Limb (tissue), 2 donors: ENCODE results near the gene TMC3.

Experiments
- DNase-seq, 2 donors: peaks; one replicate each; pipeline ENCODE4 v3.0.0-alpha.2; 2016; ENCODE audit errors: extremely low spot score in 2 of 2

TMC3 gene

DNA sequence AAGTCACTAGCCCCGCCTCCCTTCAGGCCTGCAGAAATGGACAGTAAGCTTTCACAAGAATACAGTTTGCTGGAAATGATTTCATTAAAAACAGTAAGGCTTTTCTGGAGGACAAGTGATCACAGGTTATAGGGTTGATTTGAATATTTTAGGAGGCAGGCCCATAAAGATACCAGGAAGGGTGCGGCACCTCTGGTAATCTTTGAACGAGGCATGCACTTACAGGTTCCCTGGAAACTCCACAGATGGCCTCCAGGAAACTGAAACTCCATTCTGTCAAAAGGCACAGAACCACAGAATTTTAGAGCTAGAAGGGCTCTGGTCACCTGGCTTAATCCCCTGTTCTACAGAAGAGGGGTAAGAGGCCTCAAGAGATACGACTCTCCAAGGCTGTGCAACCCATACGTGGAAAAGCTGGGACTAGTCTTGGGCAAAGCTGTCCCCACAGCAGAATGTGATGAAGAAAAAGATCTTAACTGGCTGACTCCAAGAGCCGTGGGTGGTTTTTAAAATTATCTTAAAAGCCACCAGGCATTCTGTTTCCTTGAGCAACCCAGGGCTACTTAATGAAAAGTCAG is 51.2 kb downstream of the TMC3 start:
- DNase-seq = no peak

DNA sequence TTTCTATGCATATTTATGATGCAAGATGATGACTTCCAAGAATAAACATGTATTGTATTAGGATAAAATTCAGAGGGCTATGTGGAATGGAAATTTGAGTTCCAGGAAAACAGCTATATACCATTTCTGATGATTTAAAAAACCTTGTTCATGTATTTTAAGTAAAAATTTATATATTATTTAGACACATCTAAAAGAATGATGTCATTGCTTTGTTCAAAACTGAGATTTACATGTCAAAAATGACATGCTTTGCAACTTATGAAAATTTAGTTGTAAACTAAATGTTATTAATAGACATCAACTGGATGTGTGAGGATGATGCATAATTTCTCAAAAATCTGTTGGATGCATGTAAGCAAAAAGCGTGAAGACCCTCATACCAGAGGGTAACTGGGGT is 52.3 kb downstream of the TMC3 start:
- DNase-seq = no peak

DNA sequence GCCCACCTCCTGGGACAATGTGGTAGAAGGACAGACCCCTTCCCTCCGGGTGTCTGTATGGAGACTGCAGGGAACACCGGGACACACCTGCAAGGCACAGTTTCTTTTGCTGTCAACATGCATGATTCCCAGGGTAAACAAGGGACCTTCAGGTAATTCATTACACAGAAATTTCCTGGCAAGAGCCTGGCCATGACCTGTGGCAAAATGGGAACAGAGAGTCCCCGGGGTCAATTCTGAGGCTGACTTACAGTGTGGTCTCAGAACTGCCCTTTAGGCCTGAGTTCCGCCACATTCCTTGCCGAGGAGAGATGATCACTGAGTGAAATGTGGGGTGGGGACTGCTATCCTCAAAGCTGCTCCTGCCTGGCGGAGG is 56.4 kb downstream of the TMC3 start:
- DNase-seq = no peak

DNA sequence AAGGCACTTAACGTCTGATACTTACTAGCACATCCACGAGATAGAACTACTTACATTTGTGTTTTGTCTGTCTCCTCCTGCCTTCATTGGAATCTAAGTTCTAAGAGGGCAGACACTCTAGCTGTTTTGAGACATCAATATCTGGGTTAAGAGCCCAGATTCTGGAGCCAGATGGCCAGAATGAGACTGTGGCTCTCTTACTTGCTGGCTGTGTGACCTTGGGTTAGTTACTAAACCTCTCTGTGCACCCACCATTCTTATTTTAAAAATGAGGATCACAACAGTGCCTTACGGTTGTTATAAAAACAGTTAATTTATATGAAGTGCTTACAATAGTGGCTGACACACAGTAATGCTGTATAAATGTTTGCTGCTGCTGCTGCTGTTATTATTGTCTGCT is 57.7 kb downstream of the TMC3 start:
- DNase-seq = no peak

DNA sequence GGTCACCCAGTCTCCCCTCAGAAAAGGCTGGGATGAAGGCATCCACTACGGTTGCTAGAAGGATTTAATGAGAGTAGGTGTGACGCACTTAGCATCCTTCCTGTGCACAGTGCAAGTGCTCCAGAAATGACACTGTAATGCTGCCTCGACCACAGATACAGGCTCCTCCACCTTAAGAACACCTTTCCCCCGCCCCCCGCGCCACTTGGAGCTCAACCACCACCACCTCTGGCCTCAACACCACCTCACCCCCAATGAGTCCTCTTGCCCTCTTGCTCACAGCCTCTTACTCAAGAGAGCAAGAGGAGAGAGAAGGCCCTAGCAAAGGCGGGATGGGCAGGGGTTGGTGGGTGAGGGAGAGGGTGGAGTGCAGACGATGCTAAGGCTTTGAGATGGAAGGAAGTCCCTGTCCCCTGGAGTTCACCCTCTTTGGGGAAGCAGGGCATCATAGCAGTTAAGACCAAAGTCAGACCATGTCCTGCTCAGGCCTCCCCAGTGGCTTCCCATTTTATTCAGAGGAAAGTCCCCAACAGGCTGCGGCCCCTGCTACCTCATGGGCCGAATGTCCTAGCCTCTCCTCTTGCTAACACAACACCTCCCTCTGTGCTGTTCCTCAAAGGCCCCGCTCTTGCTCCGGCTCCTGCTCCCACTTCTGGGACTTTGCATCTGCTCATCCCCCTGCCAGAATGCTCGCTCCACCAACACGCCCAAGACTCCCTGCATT is 58.4 kb downstream of the TMC3 start:
- no peak for DNase-seq

DNA sequence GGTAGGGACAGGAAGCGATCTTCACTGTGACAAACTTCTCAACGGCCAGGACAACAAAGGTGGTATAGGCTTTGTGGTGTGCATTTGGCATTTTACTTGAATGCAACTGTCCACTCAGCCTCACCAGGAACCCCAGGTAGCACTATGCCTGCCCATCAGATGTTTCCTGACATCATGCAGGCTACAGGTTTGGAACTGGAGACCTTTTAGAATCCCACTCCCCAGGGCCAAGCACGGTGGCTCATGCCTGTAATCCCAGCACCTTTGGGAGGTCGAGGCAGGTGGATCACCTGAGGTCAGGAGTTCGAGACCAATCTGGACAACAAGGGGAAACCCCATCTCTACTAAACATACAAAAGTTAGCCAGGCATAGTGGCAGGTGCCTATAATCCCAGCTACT is 59.6 kb downstream of the TMC3 start:
- DNase-seq = no peak

DNA sequence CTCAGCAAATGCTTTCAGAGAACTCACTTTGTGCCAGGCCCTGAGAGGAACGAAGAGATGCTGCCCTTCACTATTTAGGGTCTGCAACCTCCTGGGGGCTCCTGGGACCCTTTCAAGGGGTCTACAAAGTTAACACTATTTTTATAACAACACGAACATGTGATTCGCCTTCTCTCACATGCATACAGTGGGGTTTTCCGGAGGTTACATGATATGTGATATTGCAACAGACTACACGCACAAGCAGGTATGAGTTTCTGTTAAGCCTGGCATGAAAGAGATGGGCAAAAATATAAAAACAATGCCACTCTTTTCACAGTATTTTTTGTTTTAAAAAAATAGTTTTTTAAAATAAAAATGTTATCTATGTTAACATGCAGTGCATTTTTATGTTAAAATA is 60.3 kb downstream of the TMC3 start:
- DNase-seq = no peak

DNA sequence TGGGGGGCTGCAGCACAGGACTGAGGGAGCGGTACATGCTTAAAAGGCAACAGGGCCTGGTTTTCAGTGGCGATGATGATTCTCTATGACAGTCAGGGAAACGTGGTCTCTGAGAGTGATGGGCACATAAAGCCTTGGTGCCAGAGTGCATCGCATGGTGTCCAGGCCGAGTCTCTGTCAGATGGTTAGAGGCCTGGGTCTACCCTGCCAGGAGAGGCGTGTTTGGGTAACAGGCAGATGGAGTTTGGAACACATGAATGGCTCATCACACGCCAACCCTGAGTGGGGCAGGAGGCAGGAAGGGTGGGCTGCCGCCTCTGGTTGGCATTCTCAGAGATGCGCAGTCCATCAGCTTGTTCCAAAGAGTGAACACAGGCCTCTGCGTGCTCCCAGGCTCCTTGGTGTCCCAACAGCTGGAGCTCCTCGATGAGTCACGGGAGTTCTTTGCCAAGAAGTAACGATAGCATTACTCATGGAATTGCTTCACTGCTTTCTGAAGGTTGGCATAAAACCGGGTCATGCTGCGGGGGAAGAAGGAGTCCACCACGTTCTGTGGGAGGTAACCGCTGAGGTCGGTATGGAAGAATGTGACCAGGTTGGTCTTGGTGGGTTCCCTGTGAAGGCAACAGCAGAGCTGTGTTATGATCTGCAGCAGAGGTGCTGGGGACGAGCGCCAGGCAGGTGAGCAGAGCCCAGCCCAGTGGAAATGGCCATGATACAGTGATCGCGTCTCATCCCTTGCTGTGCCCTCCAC is 61.0 kb downstream of the TMC3 start:
- no peak for DNase-seq

DNA sequence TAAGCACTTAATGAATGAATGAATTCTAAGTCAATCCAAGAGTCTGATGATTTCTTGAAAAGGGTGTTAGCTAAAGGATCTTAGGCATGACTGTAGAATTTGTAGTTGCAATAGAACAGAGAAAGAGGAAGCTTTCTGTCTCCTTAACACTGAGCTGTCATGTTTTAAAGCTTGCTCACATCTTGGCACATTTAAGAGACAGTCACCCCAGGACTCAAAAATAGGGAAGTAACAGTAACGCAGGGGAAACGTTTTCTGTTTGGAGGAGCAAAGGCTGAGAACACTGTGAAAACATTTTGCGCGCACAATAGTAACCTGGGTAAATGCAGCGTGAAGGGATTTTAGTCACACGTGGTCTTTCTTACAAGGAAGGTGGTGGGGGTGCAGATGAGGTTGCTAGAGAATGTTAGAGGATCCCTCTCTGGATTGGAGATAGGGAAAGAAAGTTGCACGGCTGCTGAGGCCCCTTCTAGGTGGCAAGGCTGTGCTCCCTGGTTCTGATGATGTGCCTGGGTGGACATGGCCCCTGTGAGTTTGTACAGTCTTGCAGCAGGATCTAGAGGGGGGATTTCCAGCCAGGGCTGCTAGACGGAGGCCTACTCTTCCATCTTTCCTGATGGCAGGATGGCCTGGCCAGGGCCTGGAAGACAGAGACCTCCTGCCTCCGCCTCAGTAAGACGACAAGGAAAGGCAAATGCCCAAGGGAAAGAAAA is 62.1 kb downstream of the TMC3 start:
- DNase-seq = no peak

DNA sequence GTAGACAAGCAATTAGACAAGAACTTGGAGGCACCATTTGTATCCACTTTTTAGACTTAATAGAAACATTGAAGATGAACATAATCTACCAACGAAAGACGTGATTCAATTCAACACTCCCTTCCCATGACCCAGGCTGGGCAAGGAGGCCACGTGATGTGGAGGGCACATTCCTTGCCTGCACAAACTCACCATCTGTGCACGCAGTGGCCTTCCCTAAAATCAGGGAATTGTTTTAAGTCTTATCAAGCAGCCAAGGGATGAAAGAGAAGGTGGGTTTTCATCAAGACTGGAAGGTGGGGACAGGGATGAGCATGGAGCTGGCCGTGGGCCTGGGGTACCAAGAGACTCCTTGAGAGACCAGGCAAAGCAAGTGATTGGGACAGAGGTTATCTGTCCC is 63.5 kb downstream of the TMC3 start:
- no peak for DNase-seq

DNA sequence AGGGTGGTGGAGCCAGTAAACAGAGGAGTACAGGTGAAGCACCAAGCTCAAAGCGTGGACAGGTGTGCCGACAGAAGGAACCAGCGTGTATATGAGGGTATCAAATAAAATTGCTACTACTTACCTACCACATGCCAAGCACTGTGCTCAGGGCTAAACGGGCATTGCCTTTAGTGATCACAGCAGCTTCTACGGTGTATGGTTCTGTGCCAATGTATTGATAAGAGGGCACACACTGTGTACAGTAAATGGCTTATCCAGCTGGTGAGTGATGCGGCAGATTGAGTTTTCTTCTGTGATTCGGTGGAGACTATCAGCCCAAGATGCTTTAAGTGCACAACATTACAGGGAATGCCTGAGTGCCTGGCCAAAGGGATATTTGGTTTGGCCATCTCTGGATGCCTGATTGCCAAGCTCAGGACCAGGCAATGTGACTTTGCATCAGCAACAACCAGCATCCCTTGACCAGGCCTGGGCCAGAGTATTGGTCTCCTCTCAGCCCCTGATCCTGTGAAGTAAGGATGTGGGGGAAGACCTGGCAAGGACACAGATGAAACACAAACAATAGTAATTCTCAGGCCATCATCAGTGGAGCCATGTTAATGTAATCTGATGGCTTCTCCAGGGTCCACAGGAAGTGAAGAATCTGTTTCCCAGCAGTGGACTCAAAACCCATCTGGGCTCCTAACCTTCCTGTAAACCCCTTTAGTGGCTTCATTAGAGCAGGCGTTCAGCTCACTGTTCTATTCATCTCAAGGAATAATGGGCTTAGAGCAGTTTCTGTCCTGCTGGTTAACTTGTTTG is 64.2 kb downstream of the TMC3 start:
- DNase-seq = no peak

DNA sequence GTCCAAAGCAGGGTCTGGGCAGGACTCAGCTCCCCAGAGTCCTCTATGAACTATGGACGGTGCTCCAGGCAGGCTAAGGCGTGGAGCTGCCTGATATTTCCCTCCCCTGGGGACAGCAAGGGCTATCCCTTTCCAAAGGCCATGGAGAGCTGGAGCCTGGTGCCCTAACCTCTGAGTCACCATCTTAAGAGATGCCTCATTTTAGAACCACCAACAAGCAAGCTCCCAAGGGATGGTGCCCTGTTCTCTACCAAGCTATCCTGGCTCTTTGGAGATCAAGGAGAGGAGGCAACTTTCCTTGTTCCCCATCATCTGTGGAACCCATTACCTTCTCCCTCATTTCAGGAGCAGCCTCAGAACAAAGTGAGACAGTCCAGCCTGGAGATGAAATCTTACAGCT is 65.8 kb downstream of the TMC3 start:
- no peak for DNase-seq

DNA sequence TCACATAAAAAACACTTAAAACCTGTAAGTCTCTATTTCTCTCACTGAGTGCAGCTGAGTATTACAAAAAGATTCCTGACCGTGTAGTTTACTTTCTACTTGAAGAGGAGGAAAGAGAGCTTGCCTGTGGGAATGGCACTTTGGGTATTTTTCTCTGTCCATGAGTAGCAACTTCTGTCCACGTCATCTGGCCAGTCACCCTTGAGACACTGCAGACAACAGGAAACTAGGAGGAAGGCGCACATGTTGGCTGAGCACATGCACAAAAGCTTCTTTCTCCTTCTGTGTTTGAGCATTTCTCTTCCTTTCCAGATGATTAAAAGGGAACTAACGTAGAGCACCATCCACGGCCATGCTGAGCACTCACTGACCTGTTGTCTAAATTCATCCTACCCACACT is 69.8 kb downstream of the TMC3 start:
- no peak for DNase-seq

DNA sequence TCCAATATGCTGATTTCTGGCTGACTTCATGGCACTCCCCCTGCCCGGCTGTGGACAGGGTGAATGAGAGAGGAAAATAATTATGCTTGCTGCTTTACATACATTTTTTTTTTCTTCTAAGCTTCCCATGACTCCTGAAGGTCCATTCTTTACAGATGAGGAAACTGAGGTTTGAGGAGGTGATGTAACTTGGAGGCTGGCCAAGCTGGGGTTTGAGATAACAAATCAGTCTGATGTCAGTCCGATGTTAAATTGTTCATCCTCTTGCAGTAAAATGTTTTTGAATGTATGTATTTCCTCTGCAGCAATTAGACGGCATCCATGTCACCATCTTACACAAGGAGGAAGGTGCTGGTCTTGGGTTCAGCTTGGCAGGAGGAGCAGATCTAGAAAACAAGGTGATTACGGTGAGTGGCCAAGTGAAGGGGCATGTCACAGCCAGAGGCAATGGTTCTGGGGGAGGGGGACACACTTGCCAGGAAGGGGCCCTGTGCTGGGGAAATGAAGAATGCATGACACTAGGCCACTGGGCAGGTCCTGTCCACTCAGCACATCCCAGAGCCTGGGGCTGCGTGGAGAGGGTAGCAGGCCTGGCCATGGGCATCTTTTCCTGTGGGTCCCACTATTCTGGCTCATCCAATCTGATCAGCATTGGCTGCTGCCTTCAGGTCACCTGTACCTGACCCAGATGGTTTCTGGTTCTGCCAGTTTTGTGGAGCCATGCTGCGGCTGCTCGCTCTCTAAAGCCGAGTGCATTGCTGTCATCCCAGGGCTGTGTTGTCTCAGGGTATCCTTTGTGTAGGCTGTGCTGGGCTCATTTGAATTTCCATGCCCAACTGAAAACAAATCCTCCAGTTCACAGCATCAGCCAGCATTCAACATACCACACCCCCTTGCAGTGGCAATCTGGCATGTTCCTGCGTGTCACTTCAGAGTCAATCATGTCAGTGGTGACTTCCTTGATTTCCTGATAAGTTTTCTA is 70.5 kb downstream of the TMC3 start:
- no peak for DNase-seq

DNA sequence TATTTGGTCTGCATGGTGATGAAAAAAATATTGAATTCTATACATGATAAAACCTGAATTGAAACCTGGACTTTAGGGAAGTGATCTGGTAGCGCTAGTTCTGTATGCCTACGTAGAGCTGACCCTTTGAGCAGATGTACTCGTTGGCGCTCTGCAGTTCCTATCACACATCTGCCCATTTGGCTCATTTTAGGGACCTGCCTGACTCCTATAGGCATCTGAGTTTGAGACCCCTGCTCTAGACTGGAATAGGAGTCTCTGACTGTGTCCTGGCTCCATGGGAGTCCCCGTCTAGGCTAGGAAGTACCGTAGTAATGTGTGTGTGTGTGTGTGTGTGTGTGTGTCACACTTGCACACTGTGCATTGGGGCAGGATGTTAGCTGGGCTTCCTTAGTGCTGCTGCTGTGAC is 71.3 kb downstream of the TMC3 start:
- DNase-seq = no peak

DNA sequence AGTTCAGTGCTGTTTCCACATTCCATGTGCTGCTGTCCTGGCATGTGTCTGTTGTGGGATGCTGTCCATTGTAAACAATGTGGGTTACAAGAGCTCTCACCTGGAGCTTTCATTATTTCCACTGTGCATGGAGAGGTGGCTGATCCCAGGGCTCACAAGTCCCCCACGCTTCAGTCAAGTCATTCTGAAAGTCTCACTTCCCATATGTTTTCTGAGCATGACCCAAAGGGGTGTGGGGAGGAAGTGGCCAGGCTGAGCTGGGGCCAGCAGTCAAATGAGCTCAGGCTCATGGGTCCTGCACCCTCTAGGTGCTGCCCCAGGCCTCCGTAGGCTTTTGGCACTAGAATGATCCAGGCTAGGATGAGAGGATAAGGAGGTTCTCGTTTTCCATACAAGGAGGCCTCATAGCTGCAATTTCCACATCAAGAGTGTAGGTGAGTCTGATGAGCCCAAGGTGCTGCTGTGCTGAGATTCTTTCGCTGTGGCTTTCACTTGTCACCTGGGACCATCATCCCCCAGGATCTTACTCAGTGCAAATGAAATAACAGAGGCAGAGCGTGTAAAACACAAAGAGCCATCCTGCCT is 72.1 kb downstream of the TMC3 start:
- DNase-seq = no peak

DNA sequence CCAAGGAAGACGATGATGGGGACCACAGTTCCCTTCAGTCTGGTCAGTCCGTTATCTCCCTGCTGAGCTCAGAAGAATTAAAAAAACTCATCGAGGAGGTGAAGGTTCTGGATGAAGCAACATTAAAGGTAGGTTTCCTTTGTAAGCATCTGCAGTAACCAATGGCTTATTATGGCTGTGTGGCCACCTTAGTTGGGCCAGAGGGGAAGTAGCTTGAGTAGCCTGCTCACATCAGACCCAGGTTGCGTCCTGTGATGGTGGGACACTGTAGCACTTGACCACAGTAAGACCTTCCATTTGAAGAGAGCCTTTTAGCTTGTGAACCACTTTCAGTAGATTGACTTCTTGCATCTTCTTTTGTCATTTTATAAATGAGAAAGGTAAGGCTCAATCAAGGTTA is 72.6 kb downstream of the TMC3 start:
- DNase-seq = no peak

DNA sequence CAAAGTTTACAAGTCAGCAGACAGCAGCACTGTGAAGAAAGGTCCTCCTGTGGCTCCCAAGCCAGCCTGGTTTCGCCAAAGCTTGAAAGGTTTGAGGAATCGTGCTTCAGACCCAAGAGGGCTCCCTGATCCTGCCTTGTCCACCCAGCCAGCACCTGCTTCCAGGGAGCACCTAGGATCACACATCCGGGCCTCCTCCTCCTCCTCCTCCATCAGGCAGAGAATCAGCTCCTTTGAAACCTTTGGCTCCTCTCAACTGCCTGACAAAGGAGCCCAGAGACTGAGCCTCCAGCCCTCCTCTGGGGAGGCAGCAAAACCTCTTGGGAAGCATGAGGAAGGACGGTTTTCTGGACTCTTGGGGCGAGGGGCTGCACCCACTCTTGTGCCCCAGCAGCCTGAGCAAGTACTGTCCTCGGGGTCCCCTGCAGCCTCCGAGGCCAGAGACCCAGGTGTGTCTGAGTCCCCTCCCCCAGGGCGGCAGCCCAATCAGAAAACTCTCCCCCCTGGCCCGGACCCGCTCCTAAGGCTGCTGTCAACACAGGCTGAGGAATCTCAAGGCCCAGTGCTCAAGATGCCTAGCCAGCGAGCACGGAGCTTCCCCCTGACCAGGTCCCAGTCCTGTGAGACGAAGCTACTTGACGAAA is 74.3 kb downstream of the TMC3 start:
- no peak for DNase-seq

DNA sequence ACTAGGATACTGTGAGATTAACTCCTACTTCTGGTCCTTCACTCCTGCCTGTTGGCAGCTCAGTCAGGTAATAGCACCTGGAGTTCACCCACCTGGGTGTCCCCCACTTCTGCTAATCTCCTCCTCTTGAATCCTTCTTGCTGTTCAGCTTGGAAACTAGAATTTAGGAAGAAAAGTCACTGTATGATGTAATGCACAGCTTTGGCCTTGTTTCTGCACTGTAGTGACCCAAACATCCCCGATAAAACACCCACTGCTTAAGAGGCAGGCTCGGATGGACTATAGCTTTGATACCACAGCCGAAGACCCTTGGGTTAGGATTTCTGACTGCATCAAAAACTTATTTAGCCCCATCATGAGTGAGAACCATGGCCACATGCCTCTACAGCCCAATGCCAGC is 74.9 kb downstream of the TMC3 start:
- no peak for DNase-seq
